GM18498 (cell line): Measurements from ENCODE around the gene GNAQ.
"Not testable (repeated sequence)": the region's sequence is repeated elsewhere in the genome, so short reads cannot be mapped to it uniquely, and the experiment has no call there.

ENCODE experiments used
- ATAC-seq: cut with Tn5 transposase; IDR thresholded peaks from one replicate; pipeline ENCODE4 v1.9.1; 2021; ENCODE audit warnings: mild to moderate bottlenecking, moderate library complexity; ENCODE audit not compliant: unreplicated experiment

Gene GNAQ

GRCh38 chr9:77717608-77718297 lies 313.9 kb downstream of the GNAQ start:
- not testable (repeated sequence) for ATAC-seq

- ATAC-seq = no peak
These were observed 317.5 kb downstream of the GNAQ start for GRCh38 chr9:77714077-77714549.

GRCh38 chr9:77712533-77713130 lies 319.0 kb downstream of the GNAQ start:
- no peak for ATAC-seq

GRCh38 chr9:77710965-77711648 lies 320.5 kb downstream of the GNAQ start:
- no peak for ATAC-seq

GRCh38 chr9:77710316-77710715 lies 321.3 kb downstream of the GNAQ start:
- ATAC-seq = no peak

GRCh38 chr9:77708064-77708815 lies 323.4 kb downstream of the GNAQ start:
- no peak for ATAC-seq

GRCh38 chr9:77707383-77708063 lies 324.1 kb downstream of the GNAQ start:
- no peak for ATAC-seq

GRCh38 chr9:77705636-77706035 lies 326.0 kb downstream of the GNAQ start:
- ATAC-seq = no peak

GRCh38 chr9:77702521-77703390 lies 328.9 kb downstream of the GNAQ start:
- not testable (repeated sequence) for ATAC-seq

- no peak for ATAC-seq
These were observed 334.2 kb downstream of the GNAQ start for GRCh38 chr9:77697238-77697984.

GRCh38 chr9:77690723-77691122 lies 340.9 kb downstream of the GNAQ start:
- not testable (repeated sequence) for ATAC-seq

GRCh38 chr9:77690119-77690518 lies 341.5 kb downstream of the GNAQ start:
- not testable (repeated sequence) for ATAC-seq

GRCh38 chr9:77687737-77688136 lies 343.9 kb downstream of the GNAQ start:
- ATAC-seq = not testable (repeated sequence)

GRCh38 chr9:77680581-77680980 lies 351.0 kb downstream of the GNAQ start:
- ATAC-seq = no peak

- no peak for ATAC-seq
These were observed 351.8 kb downstream of the GNAQ start for GRCh38 chr9:77679661-77680368.

GRCh38 chr9:77679088-77679487 lies 352.5 kb downstream of the GNAQ start:
- ATAC-seq = no peak

- ATAC-seq = no peak
These were observed 353.6 kb downstream of the GNAQ start for GRCh38 chr9:77677957-77678535.

GRCh38 chr9:77677397-77677796 lies 354.2 kb downstream of the GNAQ start:
- no peak for ATAC-seq
